Duodenal mucosa (tissue), 2 donors: ENCODE data around the gene IL12RB2.

Experiments used
- H3K27ac ChIP-seq: one replicate; pipeline ENCODE4 v1.7.0; 2013; ENCODE audit warnings: low read depth, low read length
- H3K27me3 ChIP-seq, 2 donors: one replicate each; pipeline ENCODE4 v1.7.0; 2013; ENCODE audit warnings: low read length in 2 of 2, control low read depth in 1 of 2; ENCODE audit not compliant: insufficient read depth in 2 of 2, control insufficient read depth in 1 of 2
- H3K36me3 ChIP-seq, 2 donors: one replicate each; pipeline ENCODE4 v1.7.0; 2013; ENCODE audit warnings: low read length in 2 of 2, control low read depth in 1 of 2; ENCODE audit not compliant: insufficient read depth in 2 of 2, control insufficient read depth in 1 of 2
- H3K4me1 ChIP-seq, 2 donors: one replicate each; pipeline ENCODE4 v1.7.0; 2013; ENCODE audit warnings: low read length in 2 of 2, control low read depth in 1 of 2; ENCODE audit not compliant: insufficient read depth in 2 of 2, control insufficient read depth in 1 of 2
- H3K4me3 ChIP-seq, 2 donors: one replicate each; pipeline ENCODE4 v1.7.0; 2013; ENCODE audit warnings: low read length in 2 of 2, low read depth in 1 of 2
- H3K9ac ChIP-seq, 2 donors: one replicate each; pipeline ENCODE4 v1.7.0; 2013; ENCODE audit warnings: low read length in 2 of 2, low read depth in 1 of 2
- H3K9me3 ChIP-seq, 2 donors: one replicate each; pipeline ENCODE4 v1.7.0; 2013; ENCODE audit warnings: low read length in 2 of 2, control low read depth in 1 of 2; ENCODE audit not compliant: control insufficient read depth in 1 of 2

Gene IL12RB2

DNA sequence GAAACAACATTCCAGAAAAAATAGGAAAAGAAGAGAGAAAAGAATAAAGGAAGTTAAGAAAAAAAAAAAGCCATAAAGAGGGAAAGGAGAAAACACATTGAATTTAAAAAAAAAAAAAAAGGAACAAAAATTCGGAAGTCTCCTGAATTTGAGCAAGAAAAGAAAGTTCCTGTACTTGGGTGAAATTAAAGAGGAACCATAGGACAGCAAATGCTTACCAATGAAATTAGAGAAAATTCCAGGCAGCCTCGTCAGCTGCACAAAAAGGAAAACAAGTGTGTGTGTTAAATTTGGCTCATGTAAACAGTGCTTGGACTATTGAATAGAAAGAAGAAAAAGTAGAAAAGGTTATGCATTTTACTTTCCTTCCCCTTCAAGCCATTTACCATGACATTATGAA is 4.9 kb downstream of the IL12RB2 start:
- no peak overlapping the region for H3K9ac ChIP-seq
- H3K27me3 ChIP-seq = peaks cover 5 to 6% of the 10 kb centered on the region in 2 donors
- no peaks in the 10 kb centered on the region for H3K4me1 ChIP-seq
- H3K36me3 ChIP-seq = no peaks in the 10 kb centered on the region
- no peak overlapping the region for H3K27ac ChIP-seq
- H3K4me3 ChIP-seq = no peak overlapping the region
- H3K9me3 ChIP-seq = no peaks in the 10 kb centered on the region

DNA sequence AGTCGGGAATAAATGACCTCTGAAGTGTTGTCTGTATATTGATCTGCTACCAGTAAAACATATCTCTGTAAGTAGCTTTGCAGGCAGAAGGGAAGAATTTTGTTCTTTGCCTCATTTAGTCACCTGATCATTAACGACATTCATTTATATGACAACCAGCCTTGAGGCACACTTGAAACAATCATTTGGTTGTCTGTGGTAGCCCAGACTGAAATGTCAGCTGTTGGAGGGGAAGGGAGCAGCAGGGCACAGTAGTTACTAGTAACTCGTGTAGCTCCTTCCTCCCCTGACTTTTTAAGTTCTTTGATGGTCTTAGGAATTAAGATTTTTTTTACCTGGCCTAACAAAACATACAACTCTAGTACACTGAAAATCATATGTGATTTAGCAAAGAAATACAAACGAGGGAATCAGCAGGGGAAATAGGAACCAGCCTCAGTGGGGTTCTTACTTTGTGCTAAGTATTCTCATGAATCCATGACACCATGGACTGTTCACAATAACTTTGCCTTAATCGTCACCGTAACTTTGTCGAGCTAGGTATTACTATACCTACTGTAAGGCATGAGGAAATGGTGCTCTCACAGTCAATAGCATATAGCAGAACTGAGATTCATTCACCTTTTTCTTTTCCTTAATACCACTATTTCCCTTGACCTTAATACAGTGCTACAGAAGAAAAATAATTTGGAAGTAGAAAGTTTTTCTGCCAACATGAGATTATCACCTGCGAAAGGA is 6.4 kb downstream of the IL12RB2 start:
- Histone ChIP-seq H3K27me3 (no peaks in the 10 kb centered on the region), H3K9ac (no peak overlapping the region), H3K27ac (no peak overlapping the region)

DNA sequence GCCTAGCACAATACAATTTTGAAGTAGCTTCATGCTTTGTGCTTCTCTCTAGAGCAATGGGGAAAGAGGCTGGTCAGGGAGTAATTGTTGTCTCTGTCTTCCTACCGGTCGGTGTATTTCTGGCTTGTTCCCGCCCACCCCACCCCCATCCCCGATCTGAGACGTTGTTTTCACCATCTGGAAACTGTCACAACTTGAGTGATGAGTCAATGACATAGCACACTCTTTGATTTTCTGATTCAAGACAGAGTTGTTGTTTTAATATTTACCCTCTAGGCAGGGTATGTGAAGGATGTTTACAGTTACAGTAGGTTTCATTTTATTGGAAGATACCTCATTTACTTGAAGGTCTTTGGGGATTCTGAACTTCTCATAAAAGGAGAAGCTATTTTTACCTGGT is 7.0 kb downstream of the IL12RB2 start:
- Histone ChIP-seq H3K27me3 (no peaks in the 10 kb centered on the region), H3K4me1 (no peaks in the 10 kb centered on the region), H3K9me3 (no peaks in the 10 kb centered on the region), H3K9ac (no peak overlapping the region), H3K27ac (no peak overlapping the region), H3K36me3 (no peaks in the 10 kb centered on the region), H3K4me3 (no peak overlapping the region)

More for the DNA sequence above, 6.4 kb downstream of the IL12RB2 start:
- Histone ChIP-seq H3K9me3 (no peaks in the 10 kb centered on the region), H3K36me3 (no peaks in the 10 kb centered on the region), H3K4me3 (no peak overlapping the region), H3K4me1 (no peaks in the 10 kb centered on the region)

DNA sequence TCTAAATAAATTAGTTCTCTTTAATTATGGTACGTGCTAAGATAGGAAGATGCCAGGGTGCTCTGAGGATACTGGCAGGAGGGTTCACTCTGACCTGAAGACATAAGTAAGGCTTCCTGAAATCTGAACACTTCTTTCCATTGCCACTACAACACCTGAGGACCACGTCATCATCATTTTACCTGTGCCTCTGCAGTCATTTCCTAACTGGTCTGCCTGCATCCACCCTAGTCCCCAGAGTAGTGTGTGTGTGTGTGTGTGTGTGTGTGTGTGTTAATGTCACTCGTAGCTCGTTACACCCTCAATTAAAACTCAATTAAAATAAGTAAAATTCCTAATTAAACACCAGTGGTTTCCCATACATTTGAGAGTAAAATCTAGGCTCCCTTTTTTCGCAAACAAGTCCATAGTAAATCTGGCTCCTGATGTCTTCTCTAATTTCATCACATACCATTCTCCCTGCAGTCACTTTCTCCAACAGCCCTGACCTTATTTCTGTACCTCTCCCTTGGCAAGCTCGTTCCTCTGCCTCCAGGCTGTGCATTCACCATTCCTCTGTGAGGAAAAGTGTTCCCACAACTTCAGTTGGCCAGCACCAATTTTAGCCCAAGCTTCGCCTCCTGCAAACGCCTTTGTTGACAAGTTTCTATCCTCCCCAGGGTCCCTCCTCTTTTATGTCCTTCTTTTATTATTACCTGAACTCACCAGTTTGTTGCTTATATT is 8.7 kb downstream of the IL12RB2 start:
- Histone ChIP-seq H3K27me3 (no peaks in the 10 kb centered on the region), H3K27ac (no peak overlapping the region), H3K9ac (no peak overlapping the region), H3K4me1 (no peaks in the 10 kb centered on the region), H3K4me3 (no peak overlapping the region), H3K9me3 (no peaks in the 10 kb centered on the region), H3K36me3 (no peaks in the 10 kb centered on the region)

DNA sequence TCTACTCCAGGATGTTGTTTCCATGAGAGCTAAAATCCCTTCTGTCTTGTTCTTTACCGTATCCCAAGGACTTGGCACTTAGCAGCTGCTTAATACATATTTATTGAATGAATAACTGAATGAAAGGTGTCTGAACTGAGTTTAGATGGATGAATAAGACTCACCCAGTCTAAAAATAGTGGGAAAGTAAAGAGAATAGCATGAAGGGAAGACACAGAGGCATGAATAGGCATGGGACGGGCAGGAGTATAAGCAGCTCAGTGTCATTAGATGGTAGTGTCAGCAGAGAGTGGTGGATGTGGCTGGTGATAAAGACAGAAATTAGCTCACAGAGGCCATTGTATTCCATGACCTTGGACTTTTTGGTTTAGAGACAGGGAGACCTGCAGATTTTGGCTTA is 9.2 kb downstream of the IL12RB2 start:
- Histone ChIP-seq H3K36me3 (no peaks in the 10 kb centered on the region), H3K4me1 (no peaks in the 10 kb centered on the region), H3K27ac (no peak overlapping the region), H3K9ac (no peak overlapping the region), H3K27me3 (no peaks in the 10 kb centered on the region), H3K4me3 (no peak overlapping the region), H3K9me3 (no peaks in the 10 kb centered on the region)

DNA sequence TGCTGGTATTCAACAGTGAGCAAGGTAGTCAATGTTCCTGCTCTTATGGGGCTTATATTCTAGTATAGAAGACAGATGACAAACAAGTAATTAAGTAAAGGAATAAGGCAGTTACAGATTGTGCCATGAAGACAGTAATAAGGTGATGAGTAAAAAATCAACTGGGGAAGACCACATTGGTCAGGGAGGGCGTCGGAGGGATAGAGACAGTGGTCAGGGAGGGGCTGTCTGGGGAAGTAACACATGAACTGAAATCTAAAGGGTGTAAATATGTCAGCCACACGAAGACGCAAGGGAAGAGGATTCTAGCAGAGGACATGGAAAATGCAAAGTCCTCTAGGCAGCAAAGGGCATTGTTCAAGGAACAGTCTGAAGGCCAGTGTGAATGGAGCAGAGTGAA is 10.1 kb downstream of the IL12RB2 start:
- H3K36me3 ChIP-seq = no peaks in the 10 kb centered on the region
- no peaks in the 10 kb centered on the region for H3K9me3 ChIP-seq
- no peak overlapping the region for H3K27ac ChIP-seq
- no peak overlapping the region for H3K4me3 ChIP-seq
- H3K27me3 ChIP-seq = no peaks in the 10 kb centered on the region
- no peaks in the 10 kb centered on the region for H3K4me1 ChIP-seq
- no peak overlapping the region for H3K9ac ChIP-seq

DNA sequence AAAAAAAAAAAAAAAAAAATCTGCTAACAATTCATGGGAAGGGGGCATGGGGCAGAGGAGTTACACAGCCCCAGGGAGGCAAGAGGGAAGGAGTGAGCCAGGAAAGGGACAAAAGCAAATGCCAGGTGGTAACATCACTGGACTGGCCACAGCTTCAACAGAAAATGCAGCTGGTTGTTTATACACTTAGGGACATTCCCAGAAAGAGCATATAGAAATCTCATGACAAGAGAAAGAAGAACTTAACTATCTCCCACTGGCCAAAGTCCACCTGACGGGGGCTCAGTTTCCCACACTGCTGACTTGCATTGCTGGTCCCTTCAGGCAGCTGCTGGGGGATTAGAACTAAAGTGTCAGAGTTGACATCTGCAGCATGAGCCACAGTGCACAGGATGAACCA is 14.8 kb downstream of the IL12RB2 start:
- no peaks in the 10 kb centered on the region for H3K4me1 ChIP-seq
- no peaks in the 10 kb centered on the region for H3K36me3 ChIP-seq
- H3K9ac ChIP-seq = no peak overlapping the region
- H3K4me3 ChIP-seq = no peak overlapping the region
- H3K27ac ChIP-seq = no peak overlapping the region
- no peaks in the 10 kb centered on the region for H3K9me3 ChIP-seq
- H3K27me3 ChIP-seq = no peaks in the 10 kb centered on the region

DNA sequence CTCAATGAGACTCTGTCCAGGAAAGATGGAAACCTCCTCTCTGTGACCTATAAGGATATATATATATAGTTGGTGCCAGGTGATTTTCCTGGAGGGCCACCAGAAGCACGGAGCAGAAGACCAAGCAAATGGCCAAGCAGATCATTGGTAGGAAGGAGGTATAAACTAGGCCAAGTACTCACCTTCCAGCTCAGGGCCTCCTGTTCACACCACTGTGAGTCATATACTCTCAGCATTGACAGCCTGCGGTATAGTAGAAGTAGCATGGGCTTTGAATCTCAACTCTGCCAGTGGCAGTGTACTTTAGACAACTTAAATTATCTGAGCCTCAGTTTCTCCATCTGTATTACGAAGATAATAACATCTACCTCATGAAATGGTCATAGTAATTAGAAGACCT is 15.4 kb downstream of the IL12RB2 start:
- no peak overlapping the region for H3K9ac ChIP-seq
- H3K4me3 ChIP-seq = no peak overlapping the region
- no peaks in the 10 kb centered on the region for H3K36me3 ChIP-seq
- H3K9me3 ChIP-seq = no peaks in the 10 kb centered on the region
- H3K27me3 ChIP-seq = no peaks in the 10 kb centered on the region
- H3K27ac ChIP-seq = no peak overlapping the region
- H3K4me1 ChIP-seq = no peaks in the 10 kb centered on the region

DNA sequence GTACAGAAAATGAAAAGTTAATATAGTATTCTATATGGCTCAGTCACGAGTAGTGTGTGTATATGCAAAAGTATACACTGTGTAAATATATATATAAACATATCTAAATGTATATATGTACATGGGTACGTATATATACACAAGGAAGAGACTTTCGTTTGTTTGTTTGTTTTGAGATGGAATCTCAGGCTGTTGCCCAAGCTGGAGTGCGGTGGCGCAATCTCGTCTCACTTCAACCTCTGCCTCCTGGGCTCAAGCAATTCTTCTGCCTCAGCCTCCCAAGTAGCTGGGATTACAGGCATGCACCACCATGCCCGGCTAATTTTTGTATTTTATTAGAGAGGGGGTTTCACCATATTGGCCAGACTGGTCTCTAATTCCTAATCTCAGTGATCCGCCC is 16.4 kb downstream of the IL12RB2 start:
- Histone ChIP-seq H3K27ac (no peak overlapping the region), H3K27me3 (no peaks in the 10 kb centered on the region), H3K36me3 (no peaks in the 10 kb centered on the region), H3K9me3 (no peaks in the 10 kb centered on the region), H3K9ac (no peak overlapping the region), H3K4me3 (no peak overlapping the region), H3K4me1 (no peaks in the 10 kb centered on the region)

DNA sequence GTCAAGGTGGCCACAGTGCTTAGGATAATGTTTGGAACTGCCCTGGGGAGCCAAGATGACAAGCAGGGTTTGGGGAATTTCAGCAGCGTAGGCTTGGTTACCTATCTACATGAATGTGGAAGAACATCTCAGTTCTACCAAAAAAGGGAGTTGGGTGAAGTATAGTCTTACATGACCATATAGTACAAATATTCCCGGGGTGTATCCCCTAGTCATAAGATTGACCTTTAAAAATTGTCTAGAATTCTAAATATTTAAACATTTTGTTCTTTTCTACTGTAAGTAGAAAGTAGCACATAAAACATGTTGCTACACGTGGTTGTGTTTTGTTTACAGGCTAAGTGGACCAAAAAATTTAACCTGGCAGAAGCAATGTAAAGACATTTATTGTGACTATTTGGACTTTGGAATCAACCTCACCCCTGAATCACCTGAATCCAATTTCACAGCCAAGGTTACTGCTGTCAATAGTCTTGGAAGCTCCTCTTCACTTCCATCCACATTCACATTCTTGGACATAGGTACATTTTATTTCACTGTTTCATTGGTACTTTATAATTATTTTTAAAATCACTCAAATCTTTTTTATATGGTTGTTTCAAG is 20.3 kb downstream of the IL12RB2 start:
- Histone ChIP-seq H3K27ac (no peak overlapping the region), H3K36me3 (no peaks in the 10 kb centered on the region), H3K4me1 (no peaks in the 10 kb centered on the region), H3K4me3 (no peak overlapping the region), H3K9ac (no peak overlapping the region), H3K9me3 (no peaks in the 10 kb centered on the region), H3K27me3 (no peaks in the 10 kb centered on the region)
